SU-DHL-6 (cell line): ENCODE results near the gene OXSR1.

ENCODE experiments used
- CTCF ChIP-seq: fragments of 200-600 bp; sonication (generic); IDR thresholded peaks from one replicate; pipeline ENCODE4 v1.5.1; 2017; ENCODE audit warnings: antibody characterized with exemption, mild to moderate bottlenecking, low read length, moderate library complexity; ENCODE audit not compliant: insufficient read depth, poor library complexity, severe bottlenecking
- EZH2phosphoT487 ChIP-seq: fragments of 200-600 bp; sonication (generic), shearing (Covaris generic); conservative IDR thresholded peaks from 2 replicates; pipeline ENCODE4 v1.6.1; 2018; ENCODE audit warnings: mild to moderate bottlenecking, antibody characterized with exemption, low read length, moderate library complexity, mixed read lengths

GRCh38 chr3:38210141-38210757 lies 44.9 kb downstream of the OXSR1 start:
- no peak for TF ChIP-seq CTCF
- TF ChIP-seq EZH2phosphoT487 = no peak
